HEK293T (cell line): ENCODE measurements around the gene PRKCE.

Source experiments
- ARNT ChIP-seq: fragments of 450-650 bp; IDR thresholded peaks from 2 replicates; pipeline ENCODE4 v1.6.1; 2017; ENCODE audit warnings: mild to moderate bottlenecking
- BHLHE40 ChIP-seq: fragments of 450-650 bp; IDR thresholded peaks from 2 replicates; pipeline ENCODE4 v1.6.1; 2016; ENCODE audit warnings: mild to moderate bottlenecking, moderate library complexity, borderline replicate concordance
- FOXM1 ChIP-seq: fragments of 450-650 bp; IDR thresholded peaks from 2 replicates; pipeline ENCODE4 v1.6.1; 2017; ENCODE audit warnings: mild to moderate bottlenecking, borderline replicate concordance
- HDGF ChIP-seq: fragments of 450-650 bp; IDR thresholded peaks from 2 replicates; pipeline ENCODE4 v1.6.1; 2017; ENCODE audit warnings: antibody characterized with exemption, borderline replicate concordance
- L3MBTL2 ChIP-seq: fragments of 450-650 bp; conservative IDR thresholded peaks from 2 replicates; pipeline ENCODE4 v1.6.1; 2016; ENCODE audit warnings: mild to moderate bottlenecking
- SP1 ChIP-seq: fragments of 450-650 bp; IDR thresholded peaks from 2 replicates; pipeline ENCODE4 v1.6.1; 2017
- SUZ12 ChIP-seq: fragments of 450-650 bp; IDR thresholded peaks from 2 replicates; pipeline ENCODE4 v1.6.1; 2016; ENCODE audit warnings: mild to moderate bottlenecking
- TF ChIP-seq, protein P1 (sequence below): fragments of 450-650 bp; IDR thresholded peaks from 2 replicates; pipeline ENCODE4 v1.6.1; 2016

DNA sequence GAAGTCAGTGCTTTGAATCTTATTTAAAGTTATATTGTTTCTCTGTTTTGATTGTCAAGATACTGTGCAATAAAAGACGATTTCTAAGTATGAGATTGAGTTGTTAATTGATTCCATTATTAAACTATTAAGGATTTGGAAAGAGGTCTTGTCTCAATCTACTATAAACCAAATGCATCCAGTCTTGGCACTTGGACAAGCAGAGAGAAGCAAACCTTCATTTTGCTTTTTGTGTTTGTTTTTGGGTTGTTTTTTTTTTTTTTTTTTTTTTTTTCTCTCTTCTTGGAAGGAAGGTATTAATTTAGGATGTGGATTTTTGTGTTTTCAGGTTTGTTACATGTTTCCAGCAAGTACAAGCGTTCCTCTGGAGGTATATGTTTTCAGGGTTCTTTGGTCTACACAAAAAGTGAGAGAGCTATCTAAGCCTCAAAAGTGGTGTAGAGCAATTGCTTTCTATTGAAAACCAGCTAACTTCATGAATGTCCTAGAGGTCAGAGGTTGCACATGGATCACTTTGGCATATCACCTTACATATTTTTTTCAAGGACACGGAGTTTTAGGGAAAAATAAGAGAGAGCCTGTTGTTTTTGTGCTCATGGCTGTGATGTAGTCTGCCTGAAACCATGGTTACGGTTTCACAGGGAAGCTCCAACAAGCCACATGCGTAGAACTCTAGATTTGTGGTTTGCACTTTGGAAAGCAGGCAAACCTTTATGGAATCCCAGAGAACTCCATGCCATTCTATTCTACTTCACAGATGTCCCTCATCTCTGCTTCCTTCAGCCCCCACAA lies 1.8 kb downstream of the PRKCE start:
- TF ChIP-seq SP1 (no peak), L3MBTL2 (no peak), SUZ12 (no peak), BHLHE40 (no peak), HDGF (no peak), ARNT (no peak), FOXM1 (no peak)
- TF ChIP-seq, protein P1, sequence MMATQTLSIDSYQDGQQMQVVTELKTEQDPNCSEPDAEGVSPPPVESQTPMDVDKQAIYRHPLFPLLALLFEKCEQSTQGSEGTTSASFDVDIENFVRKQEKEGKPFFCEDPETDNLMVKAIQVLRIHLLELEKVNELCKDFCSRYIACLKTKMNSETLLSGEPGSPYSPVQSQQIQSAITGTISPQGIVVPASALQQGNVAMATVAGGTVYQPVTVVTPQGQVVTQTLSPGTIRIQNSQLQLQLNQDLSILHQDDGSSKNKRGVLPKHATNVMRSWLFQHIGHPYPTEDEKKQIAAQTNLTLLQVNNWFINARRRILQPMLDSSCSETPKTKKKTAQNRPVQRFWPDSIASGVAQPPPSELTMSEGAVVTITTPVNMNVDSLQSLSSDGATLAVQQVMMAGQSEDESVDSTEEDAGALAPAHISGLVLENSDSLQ = no peak
